Putamen (tissue), 1 donor: ENCODE results near the gene HLA-A.

Source experiments
- DNase-seq: peaks from one replicate; pipeline ENCODE4 v3.0.0-alpha.2; 2016; ENCODE audit warnings: low spot score

HLA-A gene

GRCh38 chr6:29990931-29991330 lies 48.6 kb downstream of the HLA-A start:
- no peak for DNase-seq

- DNase-seq, result no peak
Observed at GRCh38 chr6:29992807-29993206, 50.5 kb downstream of the HLA-A start.

- DNase-seq, result no peak
Observed at GRCh38 chr6:29994826-29995225, 52.5 kb downstream of the HLA-A start.

GRCh38 chr6:29995340-29995777 lies 53.0 kb downstream of the HLA-A start:
- no peak for DNase-seq
